Superior temporal gyrus (tissue), 1 donor: ENCODE results near the gene MRPL14.

Source experiments
- DNase-seq: peaks from one replicate; pipeline ENCODE4 v3.0.0-alpha.2; 2016; ENCODE audit errors: extremely low spot score

MRPL14 gene

DNA sequence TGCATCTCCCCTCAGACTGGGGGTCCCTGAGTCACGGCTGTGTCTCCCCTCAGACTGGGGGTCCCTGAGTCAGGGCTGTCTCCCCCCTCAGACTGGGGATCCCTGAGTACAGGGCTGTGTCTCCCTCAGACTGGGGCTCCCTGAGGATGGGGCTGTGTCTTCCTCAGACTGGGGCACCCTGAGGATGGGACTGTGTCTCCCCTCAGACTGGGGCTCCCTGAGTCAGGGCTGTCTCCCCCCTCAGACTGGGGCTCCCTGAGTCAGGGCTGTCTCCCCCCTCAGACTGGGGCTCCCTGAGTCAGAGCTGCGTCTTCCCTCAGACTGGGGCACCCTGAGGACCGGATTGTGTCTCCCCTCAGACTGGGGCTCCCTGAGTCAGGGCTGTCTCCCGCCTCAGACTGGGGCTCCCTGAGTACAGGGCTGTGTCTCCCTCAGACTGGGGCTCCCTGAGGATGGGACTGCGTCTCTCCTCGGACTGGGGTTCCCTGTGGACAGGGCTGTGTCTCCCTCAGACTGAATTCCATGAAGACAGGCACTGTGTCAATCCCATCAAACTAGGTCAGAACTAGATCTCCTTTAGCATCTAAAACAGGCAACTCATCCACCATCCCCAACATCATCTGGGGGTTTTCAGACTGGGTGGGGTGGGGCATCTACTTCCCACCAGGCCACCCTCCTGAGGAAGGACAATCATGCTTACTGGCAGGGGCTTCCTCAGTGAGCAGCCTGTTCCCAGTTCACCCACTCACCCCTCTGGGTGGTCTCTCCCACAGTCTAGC is 60.7 kb downstream of the MRPL14 start:
- DNase-seq = no peak

DNA sequence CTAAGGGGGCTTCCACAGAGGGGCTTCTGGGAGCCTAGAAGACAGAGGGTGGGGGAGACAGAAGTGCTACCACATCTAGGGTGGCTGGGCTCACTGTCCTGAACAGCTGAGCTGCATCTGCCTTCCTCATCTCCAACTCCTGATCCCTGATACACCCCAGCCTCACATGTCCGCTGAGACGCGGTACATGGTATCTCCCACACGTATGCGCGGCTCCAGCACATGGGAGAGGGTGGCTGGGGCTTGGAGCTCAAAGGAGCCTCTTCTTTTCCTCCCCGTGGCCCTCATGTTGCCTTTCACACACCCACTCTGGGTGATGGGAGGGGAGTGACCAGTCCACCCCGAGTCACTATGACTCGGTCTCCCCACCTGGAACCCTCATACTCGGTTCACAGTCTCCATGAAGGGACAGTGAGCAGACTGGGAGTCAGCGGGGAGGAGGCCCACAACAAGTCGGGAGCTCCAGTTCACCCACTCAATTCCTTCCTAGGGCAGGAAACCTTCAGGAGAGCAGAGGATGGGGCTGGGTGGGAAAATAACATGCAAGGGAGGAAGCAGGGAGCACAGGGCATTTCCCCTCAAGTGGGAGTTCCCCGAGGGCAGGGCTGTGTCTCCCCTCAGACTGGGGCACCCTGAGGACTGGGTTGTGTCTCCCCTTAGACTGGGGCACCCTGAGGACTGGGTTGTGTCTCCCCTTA is 61.7 kb downstream of the MRPL14 start:
- DNase-seq = no peak

DNA sequence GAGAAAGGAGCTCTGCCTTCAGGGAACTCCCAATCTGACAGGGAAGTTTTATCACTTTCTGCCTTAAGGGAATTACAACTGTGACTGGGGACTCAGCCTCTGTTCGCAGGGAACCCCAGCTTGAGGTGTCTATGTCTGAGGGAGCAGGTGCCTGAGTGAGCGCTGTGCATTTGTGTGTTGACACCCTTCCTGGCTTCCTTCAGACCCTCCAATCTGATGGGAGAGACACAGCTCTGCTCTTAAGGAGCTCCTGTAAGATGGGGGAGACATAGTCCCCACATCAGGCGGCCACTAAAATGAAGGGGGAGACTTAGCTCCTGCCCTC is 62.3 kb downstream of the MRPL14 start:
- no peak for DNase-seq

DNA sequence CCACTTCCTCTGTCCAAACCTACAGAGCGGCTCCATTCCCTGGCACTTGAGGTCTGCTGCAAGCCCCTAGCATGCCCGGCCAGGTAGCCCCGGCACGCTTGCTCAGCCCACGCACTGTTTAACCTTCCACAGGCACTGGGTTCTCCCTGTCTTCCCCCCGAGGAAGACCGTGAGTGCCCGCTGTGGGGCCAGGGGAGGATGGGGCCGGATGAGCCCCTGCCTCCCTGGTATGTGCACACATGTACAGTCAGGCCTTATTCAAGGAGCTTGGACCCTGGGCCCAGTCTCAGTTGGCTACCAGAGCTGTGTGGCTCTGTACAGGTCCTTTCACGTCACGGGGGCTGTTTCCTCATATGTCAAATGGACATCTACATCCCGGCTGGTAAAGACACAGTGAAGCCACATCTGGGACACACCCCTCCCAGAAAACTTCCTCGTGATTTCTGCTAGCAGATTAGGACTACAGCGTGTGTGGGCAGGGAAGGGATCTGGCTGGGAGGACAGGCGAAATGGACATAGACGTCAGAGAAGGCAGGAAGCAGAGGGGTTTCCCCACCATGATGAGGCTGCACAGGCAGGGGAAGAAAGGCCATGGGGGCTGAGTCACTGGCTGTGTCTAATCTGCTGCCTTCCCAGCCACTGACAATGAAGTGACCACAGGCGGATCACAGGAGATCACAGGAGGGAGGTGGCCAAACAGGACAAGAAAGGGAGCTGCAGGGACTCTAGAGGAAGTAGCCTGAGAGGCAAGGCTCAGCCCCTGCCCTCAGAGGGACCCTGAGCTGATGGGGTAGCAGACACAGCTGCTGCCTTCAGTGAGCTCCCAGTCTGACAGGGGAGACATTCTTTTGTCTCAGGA is 62.9 kb downstream of the MRPL14 start:
- no peak for DNase-seq

DNA sequence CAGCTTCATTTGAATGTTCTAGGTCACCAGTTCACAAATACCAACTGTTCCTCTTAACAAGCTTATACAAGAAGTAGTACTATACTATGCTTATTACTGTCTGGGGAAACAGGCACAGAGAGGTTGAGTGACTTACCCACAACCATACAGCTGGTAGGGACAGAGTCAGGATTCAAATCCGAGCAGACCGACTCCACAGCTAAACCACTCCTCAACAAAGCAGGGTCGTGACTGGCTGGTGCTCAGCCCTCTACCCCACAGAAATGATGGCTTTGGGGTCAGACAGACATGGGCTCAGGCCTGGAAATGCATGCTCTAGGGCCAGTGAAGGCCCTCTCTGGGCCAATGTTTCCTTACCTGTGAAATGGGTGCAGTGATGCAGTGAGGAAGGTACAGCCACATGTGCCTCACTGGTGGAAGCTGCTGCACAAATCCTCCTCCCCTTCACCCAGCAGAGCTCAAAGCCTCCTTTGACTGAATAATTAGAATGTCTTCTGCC is 63.6 kb downstream of the MRPL14 start:
- DNase-seq = no peak
